A549 (cell line): ENCODE results near the gene HSPB1. TPM values are rescaled to one million over a fixed set of nuclear protein-coding genes. Genes with fewer than 3 reads are reported as not detected.

Source experiments
- ATAC-seq, 2 experiments: fragments of 200-7000 bp in 1 of 2; fragments of >200 bp in 1 of 2; cut with Nextera tagmentation in 1 of 2; cut with Tn5 transposase in 1 of 2; 3 replicates each; pipeline versions ENCODE4 v1.8.0 to v1.9.1; 2018 to 2020; ENCODE audit warnings: mild to moderate bottlenecking in 1 of 2, moderate library complexity in 1 of 2
- CTCF ChIA-PET: fragments of 300-600 bp; sonication (Branson Sonifier 250); formaldehyde crosslinking; extraction: SDS; loops from one replicate; lab custom pipeline; 2021; ENCODE audit warnings: antibody characterized with exemption, inconsistent platforms; lab: Yijun Ruan, JAX
- POLR2A ChIA-PET: fragments of 350-600 bp; formaldehyde crosslinking; extraction: SDS; loops from one replicate; lab custom pipeline; 2021; ENCODE audit warnings: antibody characterized with exemption, inconsistent platforms; lab: Yijun Ruan, JAX
- DNase-seq, 2 experiments: peaks; one replicate each; pipeline versions ENCODE4 v3.0.0 to v3.0.0-alpha.2; 2011 to 2016; ENCODE audit warnings: low read depth in 1 of 2, low spot score in 1 of 2
- FAIRE-seq: peaks from 2 replicates; lab custom pipeline; 2011; peaks lifted over from hg19 to GRCh38; lab: Jason Lieb, UNC
- H3K27ac ChIP-seq, 2 experiments: fragments of >200 bp; sonication (Bioruptor Twin); formaldehyde crosslinking; 3 replicates each; pipeline ENCODE4 v1.5.1; 2016 to 2017
- H3K4me1 ChIP-seq: fragments of >200 bp; sonication (Bioruptor Twin); formaldehyde crosslinking; 3 replicates; pipeline ENCODE4 v1.6.1; 2016
- H3K4me2 ChIP-seq: fragments of >200 bp; sonication (Bioruptor Twin); formaldehyde crosslinking; 3 replicates; pipeline ENCODE4 v1.6.1; 2016
- H3K4me3 ChIP-seq: fragments of >200 bp; sonication (Bioruptor Twin); formaldehyde crosslinking; 3 replicates; pipeline ENCODE4 v1.5.1; 2016
- H3K9me3 ChIP-seq: fragments of >200 bp; sonication (Bioruptor Twin); formaldehyde crosslinking; 3 replicates; pipeline ENCODE4 v1.6.1; 2016
- FOSL2 ChIP-seq, 2 experiments: fragments of 450-650 bp in 1 of 2; fragments of >200 bp in 1 of 2; sonication (Bioruptor Twin) in 1 of 2; formaldehyde crosslinking; IDR thresholded peaks; 2 replicates each; pipeline versions ENCODE4 v1.5.0 to v1.6.1; 2016 to 2020; ENCODE audit warnings: mild to moderate bottlenecking in 1 of 2, moderate library complexity in 1 of 2
- GATA3 ChIP-seq: IDR thresholded peaks from 2 replicates; pipeline ENCODE4 v1.6.1; 2012; ENCODE audit warnings: borderline replicate concordance
- HEYL ChIP-seq: fragments of 250-450 bp; sonication (Bioruptor Pico); IDR thresholded peaks from 2 replicates; pipeline ENCODE4 v1.8.0; 2021; ENCODE audit warnings: mild to moderate bottlenecking, moderate library complexity
- JUNB ChIP-seq: fragments of >200 bp; sonication (Bioruptor Twin); formaldehyde crosslinking; IDR thresholded peaks from 2 replicates; pipeline ENCODE4 v1.6.1; 2016
- NPAS2 ChIP-seq: fragments of 250-450 bp; sonication (Bioruptor Pico); IDR thresholded peaks from 2 replicates; pipeline ENCODE4 v1.8.0; 2022; ENCODE audit warnings: mild to moderate bottlenecking, moderate library complexity, borderline replicate concordance
- RFX5 ChIP-seq: fragments of 450-650 bp; IDR thresholded peaks from 2 replicates; pipeline ENCODE4 v1.7.1; 2014; ENCODE audit warnings: antibody characterized with exemption, mild to moderate bottlenecking, moderate library complexity
- ZFP36 ChIP-seq: fragments of 450-650 bp; IDR thresholded peaks from 2 replicates; pipeline ENCODE4 v1.6.1; 2014; ENCODE audit warnings: borderline replicate concordance; ENCODE audit not compliant: partially characterized antibody
- ZNF302 ChIP-seq: fragments of 250-450 bp; sonication (Bioruptor Pico); IDR thresholded peaks from 2 replicates; pipeline ENCODE4 v1.9.0; 2021; ENCODE audit warnings: inconsistent platforms, mild to moderate bottlenecking, moderate library complexity
- WGBS: methylation state at CpG from one replicate; pipeline ENCODE4 v1.1.6; 2017; ENCODE audit errors: missing lambda C conversion rate; 5-methylcytosine and 5-hydroxymethylcytosine counted together
- polyA plus RNA-seq, 4 experiments: library from polyadenylated mRNA; depleted of rRNA in 3 of 4; stranded (reverse); fragments of >200 nt; fragmentation: RNase III in 1 of 4; extraction: RNeasy Plus Mini Kit Qiagen cat#74134 plus additional on column Dnase treatment in 1 of 4; gene quantifications; 2 replicates in 3 of 4; 3 replicates in 1 of 4; pipeline ENCODE4 v1.2.3, GENCODE V29; 2011 to 2017
- TF ChIP-seq, protein P1 (sequence below): fragments of 150-350 bp; IDR thresholded peaks from 2 replicates; pipeline ENCODE4 v1.6.1; 2014; ENCODE audit warnings: low read depth, mild to moderate bottlenecking, low read length
- TF ChIP-seq, protein P2 (sequence below): fragments of 250-450 bp; sonication (Bioruptor Pico); IDR thresholded peaks from 2 replicates; pipeline ENCODE4 v1.5.0; 2021; ENCODE audit warnings: mild to moderate bottlenecking, moderate library complexity, borderline replicate concordance
- TF ChIP-seq, protein P3 (sequence below): IDR thresholded peaks from 2 replicates; pipeline ENCODE4 v1.6.1; 2012; ENCODE audit warnings: low read depth, borderline replicate concordance

Gene HSPB1
- polyA plus RNA-seq, 2 of the 4 experiments (the other 2 are of a cell fraction): 209 to 620 TPM

DNA sequence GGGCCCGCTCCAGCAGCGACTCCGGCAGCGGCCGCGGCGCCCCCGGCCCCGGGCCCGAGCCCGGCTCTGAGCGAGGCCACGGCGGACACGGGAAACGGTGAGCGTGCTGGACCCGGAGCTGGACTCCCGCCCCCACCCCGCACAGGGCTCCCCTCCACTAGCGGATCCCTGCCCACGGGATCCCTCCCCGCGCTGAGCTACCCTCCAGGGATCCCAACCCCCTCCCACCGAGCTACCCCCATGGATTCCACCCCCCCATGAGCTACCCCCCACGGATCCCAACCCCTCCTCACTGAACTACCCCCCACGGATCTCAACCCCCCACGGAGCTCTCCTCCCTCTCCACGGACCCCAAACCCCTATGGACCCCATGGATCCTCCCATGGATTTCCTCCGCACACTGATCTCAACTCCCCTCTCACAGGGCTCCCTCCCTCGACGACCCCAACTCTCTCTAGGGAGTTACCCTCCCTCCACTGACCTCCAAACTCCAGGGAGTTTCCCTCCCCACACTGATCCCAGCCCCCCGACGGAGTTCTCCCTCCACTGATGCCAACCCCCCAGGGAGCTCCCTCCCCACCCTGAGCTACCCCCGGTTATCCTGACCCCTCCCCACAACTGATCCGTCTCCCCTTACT is 20.6 kb upstream of the HSPB1 start:
- CTCF ChIA-PET: interaction anchor here (0.6 to 32.9 kb wide), 10 partner anchors 9 to 104 kb away, joined by 3 to 764 read pairs (median 7); partner anchors contain the start of gene HSPB1
- DNase-seq (no peak), FAIRE-seq (no peak), ATAC-seq (peak in 1 of 2 experiments; percentile 10; a peak in 1 of 6 replicates)
- H3K4me3 ChIP-seq: peak overlapping the region; percentile 78
- POLR2A ChIA-PET: interaction anchor here (0.5 to 1.8 kb wide), 4 partner anchors 9 to 115 kb away, joined by 4 to 9 read pairs (median 6); no protein-coding TSS in a partner anchor
- no peak for TF ChIP-seq GATA3
- TF ChIP-seq JUNB: no peak
- TF ChIP-seq, protein P1, sequence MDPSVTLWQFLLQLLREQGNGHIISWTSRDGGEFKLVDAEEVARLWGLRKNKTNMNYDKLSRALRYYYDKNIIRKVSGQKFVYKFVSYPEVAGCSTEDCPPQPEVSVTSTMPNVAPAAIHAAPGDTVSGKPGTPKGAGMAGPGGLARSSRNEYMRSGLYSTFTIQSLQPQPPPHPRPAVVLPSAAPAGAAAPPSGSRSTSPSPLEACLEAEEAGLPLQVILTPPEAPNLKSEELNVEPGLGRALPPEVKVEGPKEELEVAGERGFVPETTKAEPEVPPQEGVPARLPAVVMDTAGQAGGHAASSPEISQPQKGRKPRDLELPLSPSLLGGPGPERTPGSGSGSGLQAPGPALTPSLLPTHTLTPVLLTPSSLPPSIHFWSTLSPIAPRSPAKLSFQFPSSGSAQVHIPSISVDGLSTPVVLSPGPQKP: no peak
- TF ChIP-seq RFX5: no peak
- TF ChIP-seq, protein P2, sequence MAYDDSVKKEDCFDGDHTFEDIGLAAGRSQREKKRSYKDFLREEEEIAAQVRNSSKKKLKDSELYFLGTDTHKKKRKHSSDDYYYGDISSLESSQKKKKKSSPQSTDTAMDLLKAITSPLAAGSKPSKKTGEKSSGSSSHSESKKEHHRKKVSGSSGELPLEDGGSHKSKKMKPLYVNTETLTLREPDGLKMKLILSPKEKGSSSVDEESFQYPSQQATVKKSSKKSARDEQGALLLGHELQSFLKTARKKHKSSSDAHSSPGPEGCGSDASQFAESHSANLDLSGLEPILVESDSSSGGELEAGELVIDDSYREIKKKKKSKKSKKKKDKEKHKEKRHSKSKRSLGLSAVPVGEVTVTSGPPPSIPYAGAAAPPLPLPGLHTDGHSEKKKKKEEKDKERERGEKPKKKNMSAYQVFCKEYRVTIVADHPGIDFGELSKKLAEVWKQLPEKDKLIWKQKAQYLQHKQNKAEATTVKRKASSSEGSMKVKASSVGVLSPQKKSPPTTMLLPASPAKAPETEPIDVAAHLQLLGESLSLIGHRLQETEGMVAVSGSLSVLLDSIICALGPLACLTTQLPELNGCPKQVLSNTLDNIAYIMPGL: no peak
- no peak for TF ChIP-seq ZNF302 (CRISPR knock-in tag)
- TF ChIP-seq HEYL (CRISPR knock-in tag): no peak
- H3K9me3 ChIP-seq: no peaks in the 10 kb centered on the region
- WGBS: 4% methylated on average over 4 of the region's 36 CpGs
- peaks cover 19% of the 10 kb centered on the region for H3K4me1 ChIP-seq
- H3K4me2 ChIP-seq: peak overlapping the region; percentile 99
- peak overlapping the region; percentile 84 for H3K27ac ChIP-seq

DNA sequence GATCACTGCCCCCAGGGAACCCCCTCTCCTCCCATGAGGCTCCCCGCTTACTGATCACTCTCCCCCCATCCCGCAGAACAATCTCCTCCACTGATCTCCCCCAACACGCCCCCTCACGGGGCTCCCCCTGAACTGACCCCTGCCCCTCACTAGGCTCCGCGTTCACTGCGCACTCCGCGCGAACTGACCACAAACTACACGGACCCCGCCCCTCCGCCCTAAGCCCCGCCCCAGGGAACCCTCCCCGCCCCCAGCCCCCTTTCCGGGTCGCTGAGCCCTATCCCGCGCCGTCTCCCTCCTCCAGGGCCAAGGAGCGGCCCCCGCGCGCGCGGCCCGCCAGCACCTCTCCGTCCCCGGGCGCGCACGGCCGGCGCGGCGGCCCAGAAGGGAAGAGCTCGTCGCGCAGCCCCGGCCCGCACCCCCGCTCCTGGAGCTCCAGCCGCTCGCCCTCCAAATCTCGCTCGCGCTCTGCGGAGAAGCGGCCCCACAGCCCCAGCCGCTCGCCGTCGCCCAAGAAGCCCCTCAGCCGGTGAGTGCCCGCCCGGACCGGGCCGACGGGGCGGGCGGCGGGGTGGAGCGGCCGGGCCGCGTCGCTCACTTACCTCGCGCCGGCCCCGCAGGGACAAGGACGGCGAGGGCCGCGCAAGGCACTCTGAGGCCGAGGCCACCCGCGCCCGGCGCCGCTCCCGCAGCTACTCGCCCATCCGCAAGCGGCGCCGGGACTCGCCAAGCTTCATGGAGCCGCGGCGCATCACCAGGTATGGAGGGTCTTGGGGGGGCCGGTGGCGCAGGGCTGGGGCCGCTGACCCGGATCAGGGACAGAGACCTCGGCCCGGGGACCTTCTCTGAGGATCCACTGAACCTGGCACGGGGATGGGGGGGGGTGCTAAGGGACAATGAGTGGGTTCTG is 19.9 kb upstream of the HSPB1 start:
- ATAC-seq (peak; percentile 47 to 65), FAIRE-seq (no peak), DNase-seq (no peak)
- H3K27ac ChIP-seq: peak overlapping the region; percentile 84
- 23% methylated on average over 18 of the region's 98 CpGs for WGBS
- ChIA-PET CTCF (interaction anchor here (0.6 to 32.9 kb wide), 11 partner anchors 8 to 105 kb away, joined by 3 to 764 read pairs (median 7); partner anchors contain the start of gene HSPB1), POLR2A (interaction anchor here (0.7 to 1.8 kb wide), 3 partner anchors 9 to 116 kb away, joined by 4 to 6 read pairs (median 5); no protein-coding TSS in a partner anchor)
- peak overlapping the region; percentile 99 for H3K4me2 ChIP-seq
- peak overlapping the region; percentile 78 for H3K4me3 ChIP-seq
- TF ChIP-seq, protein P3, sequence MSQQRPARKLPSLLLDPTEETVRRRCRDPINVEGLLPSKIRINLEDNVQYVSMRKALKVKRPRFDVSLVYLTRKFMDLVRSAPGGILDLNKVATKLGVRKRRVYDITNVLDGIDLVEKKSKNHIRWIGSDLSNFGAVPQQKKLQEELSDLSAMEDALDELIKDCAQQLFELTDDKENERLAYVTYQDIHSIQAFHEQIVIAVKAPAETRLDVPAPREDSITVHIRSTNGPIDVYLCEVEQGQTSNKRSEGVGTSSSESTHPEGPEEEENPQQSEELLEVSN: 0 out of 2 replicates have a peak, but pooled peaks have one; percentile 23
- TF ChIP-seq FOSL2 (IDR thresholded peaks at IDR 0.05) (no peak), FOSL2 (CRISPR knock-in tag; IDR thresholded peaks at IDR 0.05) (no peak)
- H3K9me3 ChIP-seq: no peaks in the 10 kb centered on the region
- peaks cover 19% of the 10 kb centered on the region for H3K4me1 ChIP-seq

DNA sequence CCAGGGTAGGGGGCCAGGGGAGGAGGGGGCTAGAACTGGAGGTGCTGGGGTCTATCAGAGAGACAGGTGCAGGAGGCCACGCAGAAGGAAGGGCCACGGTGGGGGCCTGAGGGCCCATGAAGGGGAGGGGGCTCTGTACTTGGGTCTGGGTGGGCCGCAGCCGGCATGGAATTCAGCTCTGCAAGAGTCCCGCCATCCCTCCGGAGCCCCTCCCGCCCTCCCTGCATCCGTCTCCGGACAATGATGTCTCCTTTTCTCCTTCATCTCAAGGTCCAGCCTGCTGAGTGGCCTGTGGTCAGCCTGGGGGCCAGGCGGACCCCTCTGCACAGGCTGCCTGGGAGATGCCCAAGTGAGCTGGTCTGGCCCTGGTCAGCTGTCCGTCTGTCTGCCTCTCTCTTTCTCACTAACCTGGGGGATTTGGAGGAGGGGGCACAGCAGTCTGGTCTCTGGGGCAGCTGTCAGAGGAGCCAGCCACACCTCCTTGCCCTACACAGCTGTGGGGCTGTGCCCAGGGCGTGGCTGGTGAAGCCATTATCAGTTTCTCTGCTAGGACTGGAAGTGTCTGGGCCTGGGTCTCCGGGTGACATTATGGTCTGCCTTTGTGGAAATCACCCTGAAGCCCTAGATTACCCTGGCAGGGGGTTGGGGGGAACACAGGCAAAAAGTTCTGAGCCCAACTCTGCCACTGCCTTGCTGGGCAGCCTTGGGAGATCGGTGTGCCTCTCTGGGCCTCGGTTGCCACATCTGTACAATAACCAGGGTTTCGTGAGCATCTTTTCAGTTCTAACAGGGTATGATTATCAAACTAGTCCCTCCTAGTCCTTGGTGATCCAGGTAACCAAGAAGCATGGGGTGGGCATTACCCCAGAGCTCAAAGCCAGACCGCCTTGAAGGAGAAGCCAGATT is 19.0 kb upstream of the HSPB1 start:
- DNase-seq (no peak), FAIRE-seq (no peak), ATAC-seq (peak in 1 of 2 experiments; percentile 12; a peak in 2 of 6 replicates)
- POLR2A ChIA-PET: no interaction called here
- Histone ChIP-seq H3K9me3 (no peaks in the 10 kb centered on the region), H3K27ac (peak overlapping the region; percentile 84; a peak in 4 of 6 replicates), H3K4me1 (peaks cover 19% of the 10 kb centered on the region), H3K4me2 (peak overlapping the region; percentile 99), H3K4me3 (peak overlapping the region; percentile 78)
- TF ChIP-seq ZFP36: peak; percentile 60
- no peak for TF ChIP-seq NPAS2 (CRISPR knock-in tag)
- CTCF ChIA-PET: interaction anchor here (0.5 to 32.9 kb wide), 10 partner anchors 7 to 142 kb away, joined by 3 to 764 read pairs (median 8); partner anchors contain the start of gene HSPB1
- 77% methylated on average over 16 of the region's 17 CpGs for WGBS
